Body of pancreas (tissue), 4 donors: ENCODE data around the gene FAM83E. TPM values are rescaled to one million over a fixed set of nuclear protein-coding genes. Genes with fewer than 3 reads are reported as not detected.

Source experiments
- ATAC-seq: fragments of 150-250 bp; one replicate; pipeline ENCODE4 v1.9.1; 2016
- DNase-seq, 4 donors: peaks; one replicate each; pipeline ENCODE4 v3.0.0-alpha.2; 2019
- H3K27ac ChIP-seq, 4 donors: fragments of 200-600 bp; sonication (generic); 1 replicate in 3 of 4; 2 replicates in 1 of 4; pipeline versions ENCODE4 v1.5.1 to v1.6.1; 2016 to 2019; ENCODE audit warnings: mild to moderate bottlenecking in 1 of 4, mixed read lengths in 1 of 4, moderate library complexity in 1 of 4
- H3K27me3 ChIP-seq, 2 donors: fragments of 200-600 bp; sonication (generic); one replicate each; pipeline ENCODE4 v1.6.0; 2016; ENCODE audit warnings: mild to moderate bottlenecking in 1 of 2
- H3K36me3 ChIP-seq, 2 donors: fragments of 200-600 bp; sonication (generic); replicated peaks in 1 of 2; 2 replicates each; pipeline ENCODE4 v1.5.1; 2016; ENCODE audit warnings: low read depth in 2 of 2; ENCODE audit not compliant: insufficient read depth in 1 of 2
- H3K4me1 ChIP-seq: fragments of 200-600 bp; sonication (generic); one replicate; pipeline ENCODE4 v1.6.0; 2016
- H3K4me3 ChIP-seq, 2 donors: fragments of 200-600 bp; sonication (generic); 1 replicate in 1 of 2; 2 replicates in 1 of 2; pipeline ENCODE4 v1.5.1; 2016 to 2019
- H3K9me3 ChIP-seq, 3 donors: fragments of 200-600 bp; sonication (generic); 1 replicate in 2 of 3; 2 replicates in 1 of 3; pipeline ENCODE4 v1.5.1; 2016
- POLR2A ChIP-seq, 3 donors: fragments of 450-650 bp; IDR thresholded peaks; one replicate each; pipeline ENCODE4 v1.6.1; 2016; ENCODE audit warnings: antibody characterized with exemption in 3 of 3, mild to moderate bottlenecking in 2 of 3
- WGBS, 2 donors: methylation state at CpG; one replicate each; pipeline ENCODE4 v1.1.5; 2017; 5-methylcytosine and 5-hydroxymethylcytosine counted together
- intact Hi-C: fragments of 100-400 bp; cut with DNase I; formaldehyde crosslinking; loops from one replicate; pipeline ENCODE4 v1.15.1; 2023
- total RNA-seq, 2 donors: library from RNA; depleted of rRNA; stranded (reverse); fragments of >200 nt; gene quantifications; one replicate each; pipeline ENCODE4 v1.1.0, GENCODE V29; 2016
- TF ChIP-seq, protein P1 (sequence below), 7 experiments: fragments of 450-650 bp in 4 of 7; fragments of 200-600 bp in 3 of 7; sonication (generic) in 3 of 7; IDR thresholded peaks; one replicate each; pipeline ENCODE4 v1.5.1; 2016 to 2019; ENCODE audit warnings: antibody characterized with exemption in 7 of 7

Gene FAM83E
- total RNA-seq, 2 donors from 2014 or later = 0.33 to 4.2 TPM

DNA sequence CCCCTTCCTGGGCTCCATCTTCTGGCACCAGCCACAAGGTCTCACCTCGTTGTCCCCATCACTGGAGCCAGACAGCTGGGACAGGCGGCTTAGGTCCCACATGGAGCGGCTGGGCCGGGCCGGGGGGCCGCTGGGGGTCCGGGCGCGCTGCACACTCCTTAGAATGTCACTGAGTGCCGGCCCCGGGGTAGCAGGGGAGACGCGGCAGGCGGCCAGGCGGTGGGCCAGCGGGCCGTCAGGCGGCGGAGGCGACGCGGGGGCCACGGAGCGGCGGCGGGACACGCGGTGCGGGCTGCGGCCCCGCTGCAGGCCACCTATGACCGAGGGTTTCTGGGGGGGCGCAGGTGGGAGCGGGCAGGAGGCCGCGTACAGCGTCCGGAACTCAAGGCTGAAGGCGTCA lies 11.4 kb downstream of the FAM83E start:
- Histone ChIP-seq H3K4me1 (no peaks in the 10 kb centered on the region), H3K4me3 (no peak overlapping the region), H3K9me3 (no peaks in the 10 kb centered on the region), H3K27ac (no peak overlapping the region), H3K36me3 (no peaks in the 10 kb centered on the region), H3K27me3 (no peaks in the 10 kb centered on the region)
- intact Hi-C loops = no loop called here
- ATAC-seq = no peak
- no peak for DNase-seq
- TF ChIP-seq POLR2A (IDR thresholded peaks at IDR 0.05) = no peak
- TF ChIP-seq, protein P1, sequence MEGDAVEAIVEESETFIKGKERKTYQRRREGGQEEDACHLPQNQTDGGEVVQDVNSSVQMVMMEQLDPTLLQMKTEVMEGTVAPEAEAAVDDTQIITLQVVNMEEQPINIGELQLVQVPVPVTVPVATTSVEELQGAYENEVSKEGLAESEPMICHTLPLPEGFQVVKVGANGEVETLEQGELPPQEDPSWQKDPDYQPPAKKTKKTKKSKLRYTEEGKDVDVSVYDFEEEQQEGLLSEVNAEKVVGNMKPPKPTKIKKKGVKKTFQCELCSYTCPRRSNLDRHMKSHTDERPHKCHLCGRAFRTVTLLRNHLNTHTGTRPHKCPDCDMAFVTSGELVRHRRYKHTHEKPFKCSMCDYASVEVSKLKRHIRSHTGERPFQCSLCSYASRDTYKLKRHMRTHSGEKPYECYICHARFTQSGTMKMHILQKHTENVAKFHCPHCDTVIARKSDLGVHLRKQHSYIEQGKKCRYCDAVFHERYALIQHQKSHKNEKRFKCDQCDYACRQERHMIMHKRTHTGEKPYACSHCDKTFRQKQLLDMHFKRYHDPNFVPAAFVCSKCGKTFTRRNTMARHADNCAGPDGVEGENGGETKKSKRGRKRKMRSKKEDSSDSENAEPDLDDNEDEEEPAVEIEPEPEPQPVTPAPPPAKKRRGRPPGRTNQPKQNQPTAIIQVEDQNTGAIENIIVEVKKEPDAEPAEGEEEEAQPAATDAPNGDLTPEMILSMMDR (IDR thresholded peaks at IDR 0.05) = no peak
- 86 to 95% methylated on average over 11 to 31 of the region's 39 CpGs for WGBS, 2 donors

DNA sequence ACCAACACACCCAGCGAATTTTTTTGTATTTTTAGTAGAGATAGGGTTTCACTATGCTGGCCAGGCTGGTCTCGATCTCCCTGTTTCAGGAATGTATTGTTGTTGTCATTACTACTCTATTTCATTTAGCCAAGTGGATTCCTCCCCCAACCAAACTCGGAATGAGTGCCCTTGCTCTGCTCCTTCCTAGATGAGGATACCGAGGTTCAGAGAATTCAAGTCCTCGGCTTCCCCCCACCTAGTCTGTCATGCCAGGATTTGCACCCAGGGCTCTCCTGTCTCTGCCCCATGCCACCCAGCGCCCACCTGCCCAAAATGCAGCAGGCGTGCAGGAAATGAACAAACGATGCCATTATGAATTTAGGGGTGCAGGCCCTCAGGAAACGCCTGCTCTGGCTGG lies 11.9 kb downstream of the FAM83E start:
- intact Hi-C loops = no loop called here
- WGBS, 2 donors = 65 to 76% methylated on average over 7 to 9 of the region's 9 CpGs
- no peaks in the 10 kb centered on the region for H3K9me3 ChIP-seq
- H3K4me3 ChIP-seq = no peak overlapping the region
- no peaks in the 10 kb centered on the region for H3K4me1 ChIP-seq
- no peaks in the 10 kb centered on the region for H3K36me3 ChIP-seq
- DNase-seq = no peak
- no peak overlapping the region for H3K27ac ChIP-seq
- H3K27me3 ChIP-seq = no peaks in the 10 kb centered on the region
- TF ChIP-seq POLR2A (IDR thresholded peaks at IDR 0.05) = no peak
- TF ChIP-seq, protein P1 (IDR thresholded peaks at IDR 0.05) = no peak
- ATAC-seq = no peak

DNA sequence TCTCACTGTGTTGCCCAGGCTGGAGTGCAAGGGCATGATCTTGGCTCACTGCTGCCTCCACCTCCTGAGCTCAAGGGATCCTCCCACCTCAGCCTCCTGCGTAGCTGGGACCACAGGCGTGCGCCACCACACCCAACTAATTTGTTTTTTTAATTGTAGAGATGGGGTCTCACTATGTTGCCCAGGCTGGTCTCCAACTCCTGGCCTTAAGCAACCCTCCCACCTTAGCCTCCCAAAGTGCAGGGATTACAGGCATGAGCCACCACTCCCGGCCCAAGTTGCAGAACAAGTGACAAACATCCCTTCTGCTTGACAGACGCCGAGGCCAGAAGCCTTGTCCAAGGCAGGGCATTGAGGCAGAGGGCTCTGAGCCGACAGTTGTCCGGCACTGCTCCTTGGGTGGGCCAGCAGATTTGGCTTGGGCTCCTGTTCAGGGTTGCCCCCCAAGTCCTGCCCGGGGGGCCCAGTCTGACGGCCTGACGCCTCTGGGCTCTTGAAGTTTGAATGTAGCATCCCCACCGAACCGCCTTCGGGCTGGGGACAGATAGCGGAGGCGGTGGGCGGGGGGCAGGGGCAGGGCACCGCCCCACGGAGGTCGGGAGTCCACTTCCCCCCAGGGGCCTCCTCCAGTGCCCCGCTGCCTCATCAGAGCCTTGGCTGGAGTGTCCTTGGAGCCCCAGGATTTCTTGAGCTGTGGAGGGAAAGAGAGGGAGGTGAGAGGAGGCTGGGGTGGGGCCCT lies 14.0 kb downstream of the FAM83E start:
- 74 to 78% methylated on average over 8 to 19 of the region's 21 CpGs for WGBS, 2 donors
- DNase-seq = no peak
- TF ChIP-seq POLR2A (IDR thresholded peaks at IDR 0.05) = no peak
- TF ChIP-seq, protein P1 (IDR thresholded peaks at IDR 0.05) = no peak
- Histone ChIP-seq H3K27ac (no peak overlapping the region), H3K4me1 (no peaks in the 10 kb centered on the region), H3K36me3 (no peaks in the 10 kb centered on the region), H3K9me3 (no peaks in the 10 kb centered on the region), H3K27me3 (no peaks in the 10 kb centered on the region), H3K4me3 (no peak overlapping the region)
- intact Hi-C loops = no loop called here
- no peak for ATAC-seq

DNA sequence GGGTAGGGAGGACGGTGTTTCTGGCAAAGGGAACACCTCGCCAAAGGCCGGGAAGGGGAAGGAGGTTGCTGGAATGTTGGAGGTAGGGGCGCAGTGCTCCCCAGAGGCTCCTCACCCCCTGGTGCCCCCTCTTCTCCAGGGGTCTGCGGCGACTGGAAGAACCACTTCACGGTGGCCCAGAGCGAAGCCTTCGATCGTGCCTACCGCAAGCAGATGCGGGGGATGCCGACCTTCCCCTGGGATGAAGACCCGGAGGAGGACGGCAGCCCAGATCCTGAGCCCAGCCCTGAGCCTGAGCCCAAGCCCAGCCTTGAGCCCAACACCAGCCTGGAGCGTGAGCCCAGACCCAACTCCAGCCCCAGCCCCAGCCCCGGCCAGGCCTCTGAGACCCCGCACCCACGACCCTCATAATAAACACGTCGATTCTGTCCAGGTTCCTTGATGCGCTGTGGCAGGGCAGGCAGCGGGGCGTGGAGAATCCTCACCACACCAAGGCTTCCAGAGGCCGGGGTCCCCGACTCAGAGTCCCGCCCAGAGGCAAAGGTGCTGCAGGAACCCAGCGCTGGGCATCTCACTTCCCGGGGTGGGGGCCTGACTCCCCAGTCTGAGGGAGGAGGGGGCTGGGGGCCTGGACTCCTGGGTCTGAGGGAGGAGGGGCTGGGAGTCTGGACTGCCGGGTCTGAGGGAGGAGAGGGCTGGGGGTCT lies 15.7 kb downstream of the FAM83E start:
- DNase-seq = no peak
- no peak for TF ChIP-seq POLR2A (IDR thresholded peaks at IDR 0.05)
- TF ChIP-seq, protein P1 (IDR thresholded peaks at IDR 0.05) = no peak
- no peak overlapping the region for H3K27ac ChIP-seq
- intact Hi-C loops = loop anchor here (10.0 kb wide), 1 partner anchor 284 kb away; no protein-coding TSS in a partner anchor
- WGBS, 2 donors = 54 to 56% methylated on average over 14 to 26 of the region's 30 CpGs
- H3K36me3 ChIP-seq = no peaks in the 10 kb centered on the region
- no peaks in the 10 kb centered on the region for H3K9me3 ChIP-seq
- ATAC-seq = no peak
- no peak overlapping the region for H3K4me3 ChIP-seq
- no peaks in the 10 kb centered on the region for H3K27me3 ChIP-seq
- H3K4me1 ChIP-seq = no peaks in the 10 kb centered on the region
